ENCODE measurements around the gene HENMT1. TPM values are rescaled to one million over a fixed set of nuclear protein-coding genes. Genes with fewer than 3 reads are reported as not detected.

The HENMT1 gene
- total RNA-seq, 2 experiments from 2014 or later = 6.3 to 8.2 TPM

DNA sequence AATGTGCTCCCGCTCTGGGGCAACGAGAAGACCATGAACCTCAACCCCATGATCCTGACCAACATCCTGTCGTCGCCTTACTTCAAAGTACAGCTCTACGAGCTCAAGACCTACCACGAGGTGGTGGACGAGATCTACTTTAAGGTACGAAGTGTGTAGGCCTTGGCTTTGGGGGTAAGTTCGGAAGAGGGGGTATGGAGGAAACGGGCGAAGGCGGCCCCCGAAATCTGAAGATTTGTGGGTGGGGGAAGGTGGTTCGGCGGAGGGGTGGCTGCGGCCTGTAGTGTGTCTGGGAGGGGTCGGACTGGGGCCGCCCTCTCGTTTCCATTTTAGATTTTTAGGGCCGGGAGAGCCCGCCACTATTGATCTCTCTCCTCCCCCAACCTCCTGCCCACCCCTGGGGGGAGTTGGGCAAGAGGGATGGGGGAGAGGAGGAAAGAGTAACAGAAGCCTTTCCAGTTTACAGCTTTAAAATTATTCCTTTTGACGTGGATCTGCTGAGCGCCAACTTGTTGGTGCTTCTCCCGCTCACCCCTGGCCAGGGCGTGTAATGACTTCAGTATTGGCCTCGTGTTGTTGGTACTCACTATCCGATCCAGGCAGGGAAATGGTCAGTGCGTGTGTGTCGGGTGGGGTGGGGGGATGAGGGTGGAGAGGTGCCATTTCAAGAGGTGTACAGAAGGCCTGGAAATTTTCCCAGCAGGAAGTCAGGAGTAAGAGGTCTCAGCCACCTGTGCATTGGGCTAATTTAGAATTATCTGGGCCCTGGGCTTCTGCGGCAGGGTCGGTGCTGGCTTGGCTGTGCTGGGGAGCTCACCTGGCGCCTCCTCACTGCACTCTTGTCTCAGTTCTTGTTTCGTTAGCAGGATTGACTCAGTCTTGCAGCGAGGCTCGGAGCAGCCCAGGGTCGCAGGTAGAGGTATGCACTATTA, 32.1 kb upstream of the HENMT1 start:
- Histone ChIP-seq H3K36me3 (ENCODE audit: insufficient read depth, low read length) (peaks cover 28% of the 10 kb centered on the region), H3K4me3 (ENCODE audit: low read length) (peak overlapping the region; percentile 89), H3K4me1 (ENCODE audit: insufficient read depth, low read length) (peaks cover 27% of the 10 kb centered on the region), H3K9me3 (ENCODE audit: control insufficient read depth in 1 of 2, insufficient read depth in 1 of 2, low read length in 2 of 2) (no peaks in the 10 kb centered on the region), H3K27ac (ENCODE audit: low read depth in 1 of 2, low read length in 2 of 2) (peak overlapping the region; percentile 99), H3K27me3 (ENCODE audit: control insufficient read depth in 1 of 2, insufficient read depth in 2 of 2, low read length in 2 of 2) (no peaks in the 10 kb centered on the region)
- Mint-ChIP-seq H3K9me3 (no peaks in the 10 kb centered on the region), H3K36me3 (ENCODE audit: low read depth) (peaks cover 59% of the 10 kb centered on the region), H3K4me3 (peak overlapping the region; percentile 95), H3K4me1 (ENCODE audit: low read depth) (peaks cover 59% of the 10 kb centered on the region), H3K27me3 (no peaks in the 10 kb centered on the region), H3K27ac (peak overlapping the region; percentile 97)
- ATAC-seq (ENCODE audit: poor library complexity) (peak; percentile 73), DNase-seq (peak in 13 of 14 experiments; percentile 36 to 95 (median 71))
- TF ChIP-seq, protein P1, sequence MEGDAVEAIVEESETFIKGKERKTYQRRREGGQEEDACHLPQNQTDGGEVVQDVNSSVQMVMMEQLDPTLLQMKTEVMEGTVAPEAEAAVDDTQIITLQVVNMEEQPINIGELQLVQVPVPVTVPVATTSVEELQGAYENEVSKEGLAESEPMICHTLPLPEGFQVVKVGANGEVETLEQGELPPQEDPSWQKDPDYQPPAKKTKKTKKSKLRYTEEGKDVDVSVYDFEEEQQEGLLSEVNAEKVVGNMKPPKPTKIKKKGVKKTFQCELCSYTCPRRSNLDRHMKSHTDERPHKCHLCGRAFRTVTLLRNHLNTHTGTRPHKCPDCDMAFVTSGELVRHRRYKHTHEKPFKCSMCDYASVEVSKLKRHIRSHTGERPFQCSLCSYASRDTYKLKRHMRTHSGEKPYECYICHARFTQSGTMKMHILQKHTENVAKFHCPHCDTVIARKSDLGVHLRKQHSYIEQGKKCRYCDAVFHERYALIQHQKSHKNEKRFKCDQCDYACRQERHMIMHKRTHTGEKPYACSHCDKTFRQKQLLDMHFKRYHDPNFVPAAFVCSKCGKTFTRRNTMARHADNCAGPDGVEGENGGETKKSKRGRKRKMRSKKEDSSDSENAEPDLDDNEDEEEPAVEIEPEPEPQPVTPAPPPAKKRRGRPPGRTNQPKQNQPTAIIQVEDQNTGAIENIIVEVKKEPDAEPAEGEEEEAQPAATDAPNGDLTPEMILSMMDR (IDR thresholded peaks at IDR 0.05) = peak; percentile 65
- CTCF ChIA-PET = interaction anchor here (0.5 to 2.7 kb wide), 22 partner anchors 9 to 407 kb away, joined by 3 to 28 read pairs (median 4); partner anchors contain the start of genes EEIG2, HENMT1 and STXBP3
- POLR2A ChIA-PET = interaction anchor here (0.7 to 5.6 kb wide), 46 partner anchors 8 to 1645 kb away, joined by 3 to 481 read pairs (median 8); partner anchors contain the start of genes AHCYL1, CLCC1, EEIG2 and FNDC7
- intact Hi-C loops (cut with DNase I, micrococcal nuclease) = loop anchor here (1.0 to 5.0 kb wide), 13 partner anchors 10 to 420 kb away; partner anchors contain the start of genes EEIG2 (in 1 of the 2), ELAPOR1 (in 1 of the 2), GPSM2 (in 1 of the 2) and STXBP3 (in 1 of the 2)

DNA sequence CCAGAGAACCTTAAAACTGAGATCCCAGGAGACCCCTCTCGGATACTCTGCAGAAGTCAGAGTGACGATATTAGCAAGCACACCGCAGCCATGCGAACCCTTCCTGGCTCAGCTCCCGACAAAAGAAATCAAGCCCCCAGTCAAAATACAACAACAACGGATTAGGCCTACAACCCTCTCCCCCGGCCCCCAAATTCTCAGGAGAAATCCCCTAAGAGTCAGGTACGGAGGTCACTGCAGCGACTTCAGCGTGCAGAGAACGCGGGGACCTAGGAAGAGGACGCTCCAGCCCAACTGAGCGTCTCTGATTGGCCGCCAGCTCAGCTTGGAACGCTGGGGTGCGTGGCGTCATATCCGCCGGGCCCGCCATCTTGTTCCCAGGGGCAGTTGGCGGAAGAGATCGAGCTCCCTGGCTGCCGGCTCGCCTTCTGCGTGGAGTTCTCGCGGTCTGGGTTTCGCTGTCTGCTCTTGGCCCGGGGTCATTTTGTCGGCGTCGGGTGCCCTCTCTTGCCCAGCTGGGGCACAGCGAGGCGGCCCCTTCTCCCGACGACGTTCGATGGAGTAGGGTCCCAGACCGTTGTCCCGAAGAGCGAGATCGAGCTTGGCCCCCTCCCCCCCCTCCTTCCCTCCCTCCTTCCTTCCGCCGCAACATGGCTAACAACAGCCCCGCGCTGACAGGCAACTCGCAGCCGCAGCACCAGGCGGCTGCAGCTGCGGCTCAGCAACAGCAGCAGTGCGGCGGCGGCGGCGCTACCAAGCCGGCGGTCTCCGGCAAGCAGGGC, 31.2 kb upstream of the HENMT1 start, which contains the start of gene PRPF38B:
TSS of gene PRPF38B (plus strand) at position 369 of the 782 bp plus-strand sequence. CDS start at position 651, 282 bp downstream.
- no peaks in the 10 kb centered on the region for H3K9me3 ChIP-seq (ENCODE audit: control insufficient read depth in 1 of 2, insufficient read depth in 1 of 2, low read length in 2 of 2)
- POLR2A ChIA-PET = interaction anchor here (0.7 to 5.6 kb wide), 49 partner anchors 9 to 1646 kb away, joined by 3 to 481 read pairs (median 7); partner anchors contain the start of genes AHCYL1, CLCC1, EEIG2 and FNDC7
- CTCF ChIA-PET = interaction anchor here (0.7 to 2.7 kb wide), 22 partner anchors 9 to 491 kb away, joined by 3 to 28 read pairs (median 4); partner anchors contain the start of genes EEIG2, HENMT1, SLC25A24 and STXBP3
- H3K4me3 ChIP-seq (ENCODE audit: low read length) = peak within 1 kb of the TSS; percentile 89
- peak within 1 kb of the TSS; percentile 97 for H3K27ac Mint-ChIP-seq
- H3K36me3 ChIP-seq (ENCODE audit: insufficient read depth, low read length) = peaks cover 20% of the 10 kb centered on the region
- H3K9me3 Mint-ChIP-seq = no peaks in the 10 kb centered on the region
- peaks cover 51% of the 10 kb centered on the region for H3K4me1 Mint-ChIP-seq (ENCODE audit: low read depth)
- DNase-seq (peak; percentile 88 to 97 (median 91)), ATAC-seq (ENCODE audit: poor library complexity) (peak; percentile 84)
- peak within 1 kb of the TSS; percentile 95 for H3K4me3 Mint-ChIP-seq
- intact Hi-C loops (cut with DNase I, micrococcal nuclease) = loop anchor here (1.0 to 5.0 kb wide), 15 partner anchors 11 to 421 kb away; partner anchors contain the start of genes STXBP3 (in 2 of the 2), EEIG2 (in 1 of the 2), ELAPOR1 (in 1 of the 2) and GPSM2 (in 1 of the 2)
- TF ChIP-seq, protein P1 (IDR thresholded peaks at IDR 0.05) = no peak
- H3K27me3 Mint-ChIP-seq = no peaks in the 10 kb centered on the region
- H3K27ac ChIP-seq (ENCODE audit: low read depth in 1 of 2, low read length in 2 of 2) = peak within 1 kb of the TSS; percentile 99
- H3K4me1 ChIP-seq (ENCODE audit: insufficient read depth, low read length) = peaks cover 24% of the 10 kb centered on the region
- no peaks in the 10 kb centered on the region for H3K27me3 ChIP-seq (ENCODE audit: control insufficient read depth in 1 of 2, insufficient read depth in 2 of 2, low read length in 2 of 2)
- peaks cover 51% of the 10 kb centered on the region for H3K36me3 Mint-ChIP-seq (ENCODE audit: low read depth)

Measured in CD4-positive, alpha-beta T cell (primary cell).